Memory B cell (primary cell): ENCODE results near the gene UGT1A4.
"Not testable (repeated sequence)": the region's sequence is repeated elsewhere in the genome, so short reads cannot be mapped to it uniquely, and the experiment has no call there.

Source experiments
- ATAC-seq: fragments of 150-1000 bp; cut with Tn5 transposase; 2 replicates; pipeline ENCODE4 v1.10.0; 2021; ENCODE audit warnings: low read depth, mild to moderate bottlenecking, moderate library complexity
- DNase-seq, 2 donors: peaks; one replicate each; pipeline ENCODE4 v3.0.0; 2022; ENCODE audit warnings: low spot score in 2 of 2
- H3K27ac Mint-ChIP-seq: one replicate; pipeline ENCODE4 v1.8.0; 2022; ENCODE audit warnings: mild to moderate bottlenecking, moderate library complexity, mixed read lengths
- H3K27me3 Mint-ChIP-seq: one replicate; pipeline ENCODE4 v1.8.0; 2022; ENCODE audit warnings: mixed read lengths
- H3K36me3 Mint-ChIP-seq: one replicate; pipeline ENCODE4 v1.8.0; 2022; ENCODE audit warnings: mild to moderate bottlenecking, mixed read lengths
- H3K4me1 Mint-ChIP-seq: one replicate; pipeline ENCODE4 v1.8.0; 2022; ENCODE audit warnings: mixed read lengths
- H3K4me3 Mint-ChIP-seq: one replicate; pipeline ENCODE4 v1.8.0; 2022; ENCODE audit warnings: mild to moderate bottlenecking, moderate library complexity, mixed read lengths
- H3K9me3 Mint-ChIP-seq: one replicate; pipeline ENCODE4 v1.8.0; 2022; ENCODE audit warnings: mixed read lengths

The UGT1A4 gene

GRCh38 chr2:233708942-233709341 lies 9.6 kb upstream of the UGT1A4 start:
- H3K27me3 Mint-ChIP-seq: peaks cover 12% of the 10 kb centered on the region

DNA sequence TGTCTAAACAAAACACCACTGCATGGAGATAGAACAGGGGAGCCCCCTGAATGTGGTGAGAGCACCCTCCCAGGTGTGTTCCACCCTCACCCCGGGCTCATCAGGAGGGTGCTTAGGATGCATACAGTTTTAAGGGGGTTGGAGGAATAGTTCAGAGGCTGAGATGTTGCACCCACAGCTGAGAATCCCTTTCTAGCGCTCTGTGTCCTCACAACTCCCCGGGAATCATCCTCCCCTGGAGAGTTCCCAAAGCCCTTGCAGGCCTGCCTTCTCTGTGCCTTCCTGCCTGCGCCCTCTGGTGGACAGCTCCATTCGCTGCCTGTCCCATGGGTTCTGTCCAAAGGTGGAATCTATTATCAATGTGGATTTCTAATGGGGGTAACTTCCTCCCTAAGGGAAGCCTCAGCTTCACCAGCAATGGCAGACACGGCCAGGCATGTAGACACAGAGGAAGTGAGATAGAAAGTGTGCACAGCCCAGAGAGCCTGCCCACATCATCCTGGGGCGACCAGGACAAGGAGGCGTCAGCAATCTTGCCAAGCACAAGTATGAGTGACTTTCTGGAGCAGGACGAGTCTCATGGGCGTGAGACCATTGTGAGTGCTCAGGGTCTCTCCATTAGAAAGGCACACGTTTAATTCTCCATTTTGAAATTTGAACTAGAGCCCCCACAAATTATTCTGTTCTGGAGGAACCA lies 7.1 kb upstream of the UGT1A4 start:
- H3K27ac Mint-ChIP-seq: no peak overlapping the region
- ATAC-seq (peak; percentile 76), DNase-seq (peak; percentile 64 to 71)
- peaks cover 16% of the 10 kb centered on the region for H3K27me3 Mint-ChIP-seq
- peaks cover 6% of the 10 kb centered on the region for H3K4me1 Mint-ChIP-seq
- H3K36me3 Mint-ChIP-seq: no peaks in the 10 kb centered on the region
- no peak overlapping the region for H3K4me3 Mint-ChIP-seq
- H3K9me3 Mint-ChIP-seq: no peaks in the 10 kb centered on the region

More at GRCh38 chr2:233708942-233709341, 9.6 kb upstream of the UGT1A4 start:
- DNase-seq (no peak), ATAC-seq (no peak)
- Mint-ChIP-seq H3K27ac (no peak overlapping the region), H3K9me3 (peaks cover 3% of the 10 kb centered on the region), H3K36me3 (no peaks in the 10 kb centered on the region), H3K4me1 (peaks cover 6% of the 10 kb centered on the region), H3K4me3 (no peak overlapping the region)

DNA sequence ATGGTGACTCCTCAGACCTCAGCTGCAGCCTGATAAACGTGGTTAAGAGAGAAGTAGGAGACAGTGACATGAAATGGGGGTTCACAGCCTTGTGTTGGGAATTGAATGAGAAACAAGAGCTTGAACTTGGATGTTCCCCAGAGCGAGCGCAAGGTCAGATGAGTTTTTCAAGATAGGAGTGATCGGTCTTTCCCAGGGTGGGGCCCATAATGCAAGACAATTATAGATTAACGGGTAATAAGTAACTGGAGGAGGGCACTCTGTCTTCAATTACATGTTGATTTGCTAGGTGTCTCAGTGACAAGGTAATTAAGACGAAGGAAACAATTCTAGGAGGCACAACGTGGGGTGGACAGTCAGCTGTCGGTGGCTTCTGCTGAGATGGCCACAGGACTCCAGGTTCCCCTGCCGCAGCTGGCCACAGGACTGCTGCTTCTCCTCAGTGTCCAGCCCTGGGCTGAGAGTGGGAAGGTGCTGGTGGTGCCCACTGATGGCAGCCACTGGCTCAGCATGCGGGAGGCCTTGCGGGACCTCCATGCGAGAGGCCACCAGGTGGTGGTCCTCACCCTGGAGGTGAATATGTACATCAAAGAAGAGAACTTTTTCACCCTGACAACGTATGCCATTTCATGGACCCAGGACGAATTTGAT lies 5.8 kb upstream of the UGT1A4 start, which contains the start of gene UGT1A5:
UGT1A5 (plus strand) TSS at position 297 of the 651 bp plus-strand sequence; CDS start at position 382, 85 bp downstream.
- H3K27me3 Mint-ChIP-seq: peaks cover 14% of the 10 kb centered on the region
- no peaks in the 10 kb centered on the region for H3K9me3 Mint-ChIP-seq
- peaks cover 6% of the 10 kb centered on the region for H3K4me1 Mint-ChIP-seq
- H3K36me3 Mint-ChIP-seq: no peaks in the 10 kb centered on the region
- no peak within 1 kb of the TSS for H3K4me3 Mint-ChIP-seq
- no peak within 1 kb of the TSS for H3K27ac Mint-ChIP-seq
- DNase-seq (no peak), ATAC-seq (no peak)

DNA sequence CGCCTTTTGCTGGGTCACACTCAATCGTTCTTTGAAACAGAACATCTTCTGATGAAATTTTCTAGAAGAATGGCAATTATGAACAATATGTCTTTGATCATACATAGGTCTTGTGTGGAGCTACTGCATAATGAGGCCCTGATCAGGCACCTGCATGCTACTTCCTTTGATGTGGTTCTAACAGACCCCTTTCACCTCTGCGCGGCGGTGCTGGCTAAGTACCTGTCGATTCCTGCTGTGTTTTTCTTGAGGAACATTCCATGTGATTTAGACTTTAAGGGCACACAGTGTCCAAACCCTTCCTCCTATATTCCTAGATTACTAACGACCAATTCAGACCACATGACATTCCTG lies 5.3 kb upstream of the UGT1A4 start:
- no peak overlapping the region for H3K4me3 Mint-ChIP-seq
- H3K4me1 Mint-ChIP-seq: peaks cover 6% of the 10 kb centered on the region
- no peak overlapping the region for H3K27ac Mint-ChIP-seq
- no peaks in the 10 kb centered on the region for H3K36me3 Mint-ChIP-seq
- peaks cover 16% of the 10 kb centered on the region for H3K27me3 Mint-ChIP-seq
- DNase-seq: no peak
- ATAC-seq: no peak
- no peaks in the 10 kb centered on the region for H3K9me3 Mint-ChIP-seq

GRCh38 chr2:233714121-233714520 lies 4.4 kb upstream of the UGT1A4 start:
- H3K4me1 Mint-ChIP-seq: peaks cover 6% of the 10 kb centered on the region
- H3K9me3 Mint-ChIP-seq: no peaks in the 10 kb centered on the region
- no peak for DNase-seq
- H3K27ac Mint-ChIP-seq: no peak overlapping the region
- no peak for ATAC-seq
- H3K4me3 Mint-ChIP-seq: no peak overlapping the region
- H3K27me3 Mint-ChIP-seq: peaks cover 16% of the 10 kb centered on the region
- no peaks in the 10 kb centered on the region for H3K36me3 Mint-ChIP-seq

DNA sequence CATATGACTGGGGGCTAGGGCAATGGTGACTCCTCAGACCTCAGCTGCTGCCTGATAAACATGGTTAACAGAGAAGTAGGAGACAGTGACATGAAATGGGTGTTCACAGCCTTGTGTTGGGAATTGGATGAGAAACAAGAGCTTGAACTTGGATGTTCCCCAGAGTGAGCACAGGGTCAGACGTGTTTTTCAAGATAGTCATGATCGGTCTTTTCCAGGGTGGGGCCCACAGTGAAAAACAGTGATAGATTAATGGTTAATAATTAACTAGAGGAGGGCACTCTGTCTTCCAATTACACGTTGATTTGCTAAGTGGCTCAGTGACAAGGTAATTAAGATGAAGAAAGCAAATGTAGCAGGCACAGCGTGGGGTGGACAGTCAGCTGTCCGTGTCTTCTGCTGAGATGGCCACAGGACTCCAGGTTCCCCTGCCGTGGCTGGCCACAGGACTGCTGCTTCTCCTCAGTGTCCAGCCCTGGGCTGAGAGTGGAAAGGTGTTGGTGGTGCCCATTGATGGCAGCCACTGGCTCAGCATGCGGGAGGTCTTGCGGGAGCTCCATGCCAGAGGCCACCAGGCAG lies 10.3 kb downstream of the UGT1A4 start, which contains the start of gene UGT1A3:
UGT1A3 (plus strand) TSS at position 320 of the 579 bp plus-strand sequence; CDS start at position 405, 85 bp downstream.
- peaks cover 16% of the 10 kb centered on the region for H3K27me3 Mint-ChIP-seq
- no peak for ATAC-seq
- no peaks in the 10 kb centered on the region for H3K4me1 Mint-ChIP-seq

DNA sequence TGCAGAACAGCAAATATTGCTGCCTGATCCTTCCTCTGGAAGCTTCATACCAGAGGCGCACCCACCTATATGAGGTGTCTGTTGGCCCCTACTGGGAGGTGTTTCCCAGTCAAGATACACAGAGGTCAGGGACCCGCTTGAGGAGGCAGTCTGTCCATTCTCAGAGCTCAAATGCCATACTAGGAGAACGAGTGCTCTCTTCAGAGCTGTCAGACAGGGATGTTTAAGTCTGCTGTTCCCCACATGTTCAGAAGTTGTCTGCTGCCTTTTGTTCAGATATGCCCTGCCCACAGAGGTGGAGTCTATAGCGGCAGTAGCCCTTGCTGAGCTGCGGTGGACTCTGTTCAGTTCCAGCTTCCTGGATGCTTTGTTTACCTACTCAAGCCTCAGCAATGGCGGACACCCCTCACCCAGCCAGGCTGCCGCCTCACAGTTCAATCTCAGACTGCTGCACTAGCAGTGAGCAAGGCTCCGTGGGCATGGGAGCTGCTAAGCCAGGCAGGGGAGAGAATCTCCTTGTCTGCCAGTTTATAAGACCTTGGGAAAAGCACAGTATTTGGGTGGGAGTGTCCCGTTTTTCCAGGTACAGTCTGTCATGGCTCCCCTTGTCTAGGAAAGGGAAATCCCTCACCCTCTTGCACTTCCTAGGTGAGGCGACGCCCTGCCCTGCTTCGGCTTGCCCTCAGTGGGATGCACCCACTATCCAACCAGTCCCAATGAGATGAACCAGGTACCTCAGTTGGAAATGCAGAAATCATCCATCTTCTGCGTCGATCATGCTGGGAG lies 18.5 kb downstream of the UGT1A4 start:
- not testable (repeated sequence) for H3K9me3 Mint-ChIP-seq, DNase-seq, H3K4me1 Mint-ChIP-seq, H3K36me3 Mint-ChIP-seq, H3K27ac Mint-ChIP-seq, ATAC-seq, H3K4me3 Mint-ChIP-seq
- peaks cover 28% of the 10 kb centered on the region for H3K27me3 Mint-ChIP-seq

More for the DNA sequence above, 10.3 kb downstream of the UGT1A4 start, which contains the start of gene UGT1A3:
- Mint-ChIP-seq H3K4me3 (no peak within 1 kb of the TSS), H3K9me3 (no peaks in the 10 kb centered on the region), H3K36me3 (no peaks in the 10 kb centered on the region), H3K27ac (no peak within 1 kb of the TSS)
- no peak for DNase-seq

DNA sequence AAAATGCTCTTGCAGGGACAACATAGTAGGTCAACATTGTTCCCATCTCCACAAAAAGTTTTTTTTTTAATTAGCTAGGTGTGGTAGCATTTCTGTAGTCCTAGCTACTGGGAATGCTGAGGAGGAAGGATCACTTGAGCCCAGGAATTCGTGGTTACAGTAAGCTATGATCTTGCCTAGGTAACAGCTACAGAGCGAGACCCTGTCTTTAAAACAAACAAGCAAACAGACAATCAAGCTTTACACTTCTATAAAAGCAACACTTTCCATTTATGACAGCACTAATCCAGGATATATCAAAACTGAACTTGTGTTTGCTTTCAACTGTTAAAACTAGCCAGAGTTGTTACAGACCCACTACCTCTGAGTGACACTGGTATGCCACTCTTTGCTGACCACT lies 22.3 kb downstream of the UGT1A4 start:
- Mint-ChIP-seq H3K9me3 (no peaks in the 10 kb centered on the region), H3K4me1 (no peaks in the 10 kb centered on the region), H3K4me3 (no peak overlapping the region), H3K27me3 (peaks cover 25% of the 10 kb centered on the region), H3K27ac (no peak overlapping the region), H3K36me3 (no peaks in the 10 kb centered on the region)
- DNase-seq (no peak), ATAC-seq (no peak)

DNA sequence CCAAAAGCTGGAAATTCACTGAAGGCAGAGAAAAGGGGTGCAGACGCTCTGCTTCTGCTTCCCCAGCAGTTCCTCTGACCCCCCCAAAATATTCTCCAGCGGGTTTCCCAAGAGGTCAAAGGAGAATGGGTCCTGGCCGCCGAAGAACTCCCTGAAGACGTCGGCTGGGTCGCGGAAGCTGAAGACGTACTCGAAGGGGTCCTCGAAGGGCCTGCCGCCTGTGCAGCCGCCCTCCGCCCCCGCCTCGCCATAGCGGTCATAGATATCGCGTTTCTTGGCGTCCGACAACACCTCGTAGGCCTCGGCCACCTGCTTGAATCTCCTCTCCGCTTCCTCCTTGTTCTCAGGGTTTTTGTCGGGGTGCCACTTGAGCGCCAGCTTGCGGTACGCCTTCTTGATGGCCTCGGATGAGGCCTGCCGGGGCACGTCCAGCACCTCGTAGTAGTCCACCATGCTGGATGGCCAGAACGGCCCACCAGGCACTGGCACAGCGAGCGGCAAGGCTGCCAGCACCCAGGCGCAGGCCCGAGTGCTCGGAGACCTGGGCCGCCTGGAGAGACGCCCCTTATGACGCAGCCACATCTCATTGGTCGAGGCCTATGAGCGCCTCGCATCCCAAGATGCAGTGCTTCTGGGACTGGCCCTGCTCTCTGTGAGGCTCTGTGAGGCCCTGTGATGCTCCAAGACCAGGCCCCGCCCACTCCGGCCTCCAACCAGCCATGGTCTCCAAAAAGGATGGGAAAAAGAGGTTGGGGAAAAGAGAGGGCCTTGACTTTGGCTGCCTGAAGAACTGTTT lies 25.1 kb downstream of the UGT1A4 start:
- no peak for ATAC-seq

GRCh38 chr2:233745073-233745755 lies 26.7 kb downstream of the UGT1A4 start:
- Mint-ChIP-seq H3K4me3 (no peak overlapping the region), H3K27me3 (peaks cover 26% of the 10 kb centered on the region), H3K4me1 (no peaks in the 10 kb centered on the region), H3K27ac (no peak overlapping the region), H3K9me3 (peaks cover 5% of the 10 kb centered on the region), H3K36me3 (peaks cover 3% of the 10 kb centered on the region)
- no peak for ATAC-seq
- DNase-seq: no peak

More for the DNA sequence above, 25.1 kb downstream of the UGT1A4 start:
- Mint-ChIP-seq H3K4me3 (no peak overlapping the region), H3K4me1 (no peaks in the 10 kb centered on the region), H3K27ac (no peak overlapping the region), H3K9me3 (no peaks in the 10 kb centered on the region), H3K27me3 (peaks cover 28% of the 10 kb centered on the region), H3K36me3 (no peaks in the 10 kb centered on the region)
- DNase-seq: no peak

- not testable (repeated sequence) for H3K4me3 Mint-ChIP-seq, ATAC-seq, H3K36me3 Mint-ChIP-seq, H3K27ac Mint-ChIP-seq, DNase-seq, H3K9me3 Mint-ChIP-seq, H3K4me1 Mint-ChIP-seq
- peaks cover 26% of the 10 kb centered on the region for H3K27me3 Mint-ChIP-seq
Measured at GRCh38 chr2:233745838-233746237, 27.3 kb downstream of the UGT1A4 start.

DNA sequence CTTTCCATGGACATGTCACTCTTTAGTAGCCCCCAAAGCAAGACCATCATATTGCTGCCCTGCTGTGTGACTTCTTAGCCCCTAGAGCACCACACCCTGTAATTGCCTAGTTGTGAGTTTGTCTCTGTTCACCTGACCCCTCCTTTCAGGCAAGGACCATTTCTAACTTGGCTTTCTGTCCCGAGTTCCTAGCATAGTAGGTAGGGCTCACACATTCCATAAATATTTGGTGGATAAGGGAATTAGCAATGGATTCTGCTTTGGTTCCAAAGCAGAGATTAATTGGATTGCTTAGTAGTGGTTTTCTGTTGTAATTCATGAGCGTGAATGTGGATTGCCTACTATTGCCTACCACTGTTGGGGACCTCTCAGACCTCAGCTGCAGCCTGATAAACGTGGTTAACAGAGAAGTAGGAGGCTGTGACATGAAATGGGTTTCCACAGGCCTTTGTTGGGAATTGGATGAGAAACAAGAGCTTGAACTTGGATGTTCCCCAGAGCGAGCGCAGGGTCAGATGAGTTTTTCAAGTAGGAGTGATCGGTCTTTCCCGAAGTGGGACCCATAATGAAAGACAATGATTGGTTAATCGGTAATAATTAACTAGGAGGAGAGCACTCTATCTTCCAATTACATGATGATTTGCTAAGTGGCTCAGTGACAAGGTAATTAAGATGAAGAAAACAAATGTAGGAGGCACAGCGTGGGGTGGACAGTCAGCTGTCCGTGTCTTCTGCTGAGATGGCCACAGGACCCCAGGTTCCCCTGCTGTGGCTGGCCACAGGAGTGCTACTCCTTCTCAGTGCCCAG lies 28.1 kb downstream of the UGT1A4 start:
- peaks cover 23% of the 10 kb centered on the region for H3K27me3 Mint-ChIP-seq
- H3K4me1 Mint-ChIP-seq: no peaks in the 10 kb centered on the region
- no peak for DNase-seq
- no peak for ATAC-seq
- H3K27ac Mint-ChIP-seq: no peak overlapping the region
- peaks cover 5% of the 10 kb centered on the region for H3K36me3 Mint-ChIP-seq
- peaks cover 9% of the 10 kb centered on the region for H3K9me3 Mint-ChIP-seq
- no peak overlapping the region for H3K4me3 Mint-ChIP-seq
